HCT116 (cell line): Measurements from ENCODE around the gene SELE. TPM values are rescaled to one million over a fixed set of nuclear protein-coding genes. Genes with fewer than 3 reads are reported as not detected.

Experiments used
- ATAC-seq: fragments of 200-7000 bp; cut with Tn5 transposase; 2 replicates; pipeline ENCODE4 v1.9.1; 2020; ENCODE audit warnings: mild to moderate bottlenecking, moderate library complexity
- BruUV-seq: library from RNA; stranded (reverse); fragments of 400-500 nt; replicated peaks from 2 replicates; lab custom pipeline; 2021; lab: Mats Ljungman, UMichigan
- CTCF ChIA-PET: fragments of 300-600 bp; sonication (Branson Sonifier 250); formaldehyde crosslinking; loops from one replicate; lab custom pipeline; 2021; ENCODE audit warnings: antibody characterized with exemption; lab: Charles Lee
- POLR2A ChIA-PET: fragments of 300-600, 350-600 bp; sonication (Branson Sonifier 250); formaldehyde crosslinking; loops from one replicate; lab custom pipeline; 2021; ENCODE audit warnings: antibody characterized with exemption; lab: Charles Lee
- RAD21 ChIA-PET, 2 experiments: fragments of 300-600 bp; sonication (Branson Sonifier 250); formaldehyde crosslinking; loops; one replicate each; lab custom pipeline; 2023; ENCODE audit warnings: low total read pairs in 2 of 2; ENCODE audit not compliant: uncharacterized antibody in 2 of 2, unreplicated experiment in 2 of 2, low non-redundant PET in 1 of 2; lab: Charles Lee
- DNase-seq: peaks from one replicate; pipeline ENCODE4 v3.0.0-alpha.2; 2010; ENCODE audit warnings: low read depth, low spot score
- H2AFZ ChIP-seq: fragments of 200-600 bp; shearing (Covaris generic), sonication (generic); 2 replicates; pipeline ENCODE4 v1.6.1; 2017; ENCODE audit warnings: low read depth, mixed run types, mixed read lengths, antibody characterized with exemption, low read length; ENCODE audit not compliant: poor library complexity, severe bottlenecking
- H3K27ac ChIP-seq: 2 replicates; pipeline ENCODE4 v1.5.1; 2012; ENCODE audit warnings: low read depth, low read length
- H3K27me3 ChIP-seq: fragments of 200-600 bp; sonication (generic); 2 replicates; pipeline ENCODE4 v1.6.1; 2016; ENCODE audit warnings: mixed run types, low read length, mixed read lengths; ENCODE audit not compliant: insufficient read depth
- H3K36me3 ChIP-seq, 2 experiments: fragments of 200-500 bp in 1 of 2; fragments of 200-600 bp in 1 of 2; sonication (Bioruptor generic) in 1 of 2; sonication (generic) in 1 of 2; 2 replicates each; pipeline versions ENCODE4 v1.5.1 to v1.6.1; 2014 to 2016; ENCODE audit warnings: low read length in 2 of 2, inconsistent platforms in 1 of 2, mixed read lengths in 1 of 2, mixed run types in 1 of 2; ENCODE audit not compliant: insufficient read depth in 2 of 2, control insufficient read depth in 1 of 2
- H3K4me1 ChIP-seq, 2 experiments: fragments of 200-600 bp in 1 of 2; sonication (generic) in 1 of 2; 2 replicates each; pipeline versions ENCODE4 v1.5.1 to v1.6.1; 2012 to 2017; ENCODE audit warnings: low read length in 2 of 2, inconsistent platforms in 1 of 2, mild to moderate bottlenecking in 1 of 2, mixed read lengths in 1 of 2, mixed run types in 1 of 2, moderate library complexity in 1 of 2; ENCODE audit not compliant: insufficient read depth in 2 of 2, control insufficient read depth in 1 of 2
- H3K4me2 ChIP-seq: fragments of 200-600 bp; sonication (generic); 2 replicates; pipeline ENCODE4 v1.6.1; 2017; ENCODE audit warnings: mixed run types, low read length, mixed read lengths
- H3K4me3 ChIP-seq, 2 experiments: fragments of 200-600 bp in 1 of 2; sonication (generic) in 1 of 2; replicated peaks in 1 of 2; 2 replicates each; pipeline ENCODE4 v1.5.1; 2011 to 2016; ENCODE audit warnings: low read length in 2 of 2, control low read depth in 1 of 2, low read depth in 1 of 2, mild to moderate bottlenecking in 1 of 2, mixed read lengths in 1 of 2, mixed run types in 1 of 2
- H3K79me2 ChIP-seq: fragments of 200-600 bp; sonication (generic); 2 replicates; pipeline ENCODE4 v1.6.1; 2017; ENCODE audit warnings: mild to moderate bottlenecking, mixed run types, low read length, moderate library complexity, mixed read lengths; ENCODE audit not compliant: insufficient read depth
- H3K9ac ChIP-seq: fragments of 200-600 bp; sonication (generic); 2 replicates; pipeline ENCODE4 v1.6.1; 2016; ENCODE audit warnings: low read length, mixed read lengths
- H3K9me2 ChIP-seq: fragments of 200-600 bp; sonication (generic), shearing (Covaris generic); 2 replicates; pipeline ENCODE4 v1.6.1; 2017; ENCODE audit warnings: mixed run types, mild to moderate bottlenecking, moderate library complexity; ENCODE audit not compliant: insufficient read depth
- H3K9me3 ChIP-seq, 2 experiments: fragments of 200-500 bp in 1 of 2; fragments of 200-600 bp in 1 of 2; sonication (Bioruptor generic) in 1 of 2; sonication (generic) in 1 of 2; 2 replicates each; pipeline ENCODE4 v1.6.1; 2014 to 2017; ENCODE audit warnings: low read length in 2 of 2, mixed read lengths in 2 of 2, inconsistent platforms in 1 of 2, low read depth in 1 of 2, mild to moderate bottlenecking in 1 of 2, mixed run types in 1 of 2, moderate library complexity in 1 of 2; ENCODE audit not compliant: control insufficient read depth in 1 of 2, insufficient read depth in 1 of 2
- H4K20me1 ChIP-seq: fragments of 200-600 bp; sonication (generic), shearing (Covaris generic); 2 replicates; pipeline ENCODE4 v1.6.1; 2017; ENCODE audit warnings: mixed run types, mild to moderate bottlenecking, moderate library complexity; ENCODE audit not compliant: insufficient read depth
- CBX3 ChIP-seq: IDR thresholded peaks from 2 replicates; pipeline ENCODE4 v1.6.1; 2012; ENCODE audit warnings: low read depth
- EZH2phosphoT487 ChIP-seq: fragments of 200-600 bp; IDR thresholded peaks from 2 replicates; pipeline ENCODE4 v1.6.1; 2018; ENCODE audit warnings: antibody characterized with exemption, borderline replicate concordance
- POLR2A ChIP-seq: IDR thresholded peaks from 2 replicates; pipeline ENCODE4 v1.7.0; 2011; ENCODE audit warnings: borderline replicate concordance; ENCODE audit not compliant: insufficient read depth, insufficient read length; ENCODE audit errors: extremely low read depth
- POLR2AphosphoS5 ChIP-seq: IDR thresholded peaks from 2 replicates; pipeline ENCODE4 v1.6.1; 2011; ENCODE audit warnings: mild to moderate bottlenecking, low read depth, low read length, moderate library complexity
- RAD21 ChIP-seq: IDR thresholded peaks from 2 replicates; pipeline ENCODE4 v1.6.1; 2012; ENCODE audit warnings: low read depth, mild to moderate bottlenecking
- ZFX ChIP-seq: fragments of 450-650 bp; IDR thresholded peaks from 2 replicates; pipeline ENCODE4 v1.6.1; 2017
- intact Hi-C: fragments of 100-400 bp; cut with micrococcal nuclease; formaldehyde crosslinking; loops from 2 replicates; pipeline ENCODE4 v1.10.0; 2022
- total RNA-seq: library from RNA; stranded (reverse); gene quantifications from one replicate; pipeline ENCODE4 v1.2.1, GENCODE V29; 2021; ENCODE audit not compliant: unreplicated experiment
- TF ChIP-seq, protein P1 (sequence below): IDR thresholded peaks from 2 replicates; pipeline ENCODE4 v1.6.1; 2012
- TF ChIP-seq, protein P2 (sequence below): IDR thresholded peaks from 2 replicates; pipeline ENCODE4 v1.6.1; 2012; ENCODE audit warnings: low read depth

Gene SELE
- total RNA-seq, 1 experiment from 2014 or later, result not detected

DNA sequence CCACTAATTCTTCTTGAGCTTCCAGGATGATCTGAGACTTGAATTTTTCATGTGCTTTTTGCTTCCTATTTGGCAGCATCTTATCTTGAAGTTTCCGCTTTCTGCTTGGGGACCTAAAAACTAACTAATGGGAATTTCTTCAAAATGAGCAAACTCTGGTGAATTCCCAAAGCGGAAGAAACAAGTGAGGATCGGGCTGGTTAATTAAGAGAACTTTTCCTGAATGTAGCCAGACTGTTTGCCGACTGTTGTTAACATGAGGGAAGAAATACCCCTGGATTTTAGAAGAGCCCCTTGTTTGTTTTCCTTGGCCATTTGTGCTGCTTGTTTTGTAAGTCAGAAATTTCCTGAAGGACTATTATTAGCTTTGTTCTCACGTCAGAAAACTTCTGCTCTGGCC is 6.1 kb upstream of the SELE start:
- ChIA-PET CTCF (no interaction called here), POLR2A (no interaction called here), RAD21 (no interaction called here)
- Histone ChIP-seq H3K4me1 (peaks cover 0 to 3% of the 10 kb centered on the region in 2 experiments; a peak in 1 of 4 replicates), H3K79me2 (no peaks in the 10 kb centered on the region), H3K4me2 (no peak overlapping the region), H3K4me3 (no peak overlapping the region), H2AFZ (no peak overlapping the region), H3K36me3 (no peaks in the 10 kb centered on the region), H3K9me2 (no peaks in the 10 kb centered on the region), H3K9ac (no peak overlapping the region), H4K20me1 (no peaks in the 10 kb centered on the region), H3K27ac (no peak overlapping the region), H3K9me3 (no peaks in the 10 kb centered on the region), H3K27me3 (no peaks in the 10 kb centered on the region)
- intact Hi-C loops, result no loop called here
- TF ChIP-seq CBX3 (no peak), EZH2phosphoT487 (no peak), ZFX (no peak), POLR2AphosphoS5 (no peak), RAD21 (no peak), POLR2A (no peak)
- TF ChIP-seq, protein P1, sequence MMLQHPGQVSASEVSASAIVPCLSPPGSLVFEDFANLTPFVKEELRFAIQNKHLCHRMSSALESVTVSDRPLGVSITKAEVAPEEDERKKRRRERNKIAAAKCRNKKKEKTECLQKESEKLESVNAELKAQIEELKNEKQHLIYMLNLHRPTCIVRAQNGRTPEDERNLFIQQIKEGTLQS, result no peak
- TF ChIP-seq, protein P2, sequence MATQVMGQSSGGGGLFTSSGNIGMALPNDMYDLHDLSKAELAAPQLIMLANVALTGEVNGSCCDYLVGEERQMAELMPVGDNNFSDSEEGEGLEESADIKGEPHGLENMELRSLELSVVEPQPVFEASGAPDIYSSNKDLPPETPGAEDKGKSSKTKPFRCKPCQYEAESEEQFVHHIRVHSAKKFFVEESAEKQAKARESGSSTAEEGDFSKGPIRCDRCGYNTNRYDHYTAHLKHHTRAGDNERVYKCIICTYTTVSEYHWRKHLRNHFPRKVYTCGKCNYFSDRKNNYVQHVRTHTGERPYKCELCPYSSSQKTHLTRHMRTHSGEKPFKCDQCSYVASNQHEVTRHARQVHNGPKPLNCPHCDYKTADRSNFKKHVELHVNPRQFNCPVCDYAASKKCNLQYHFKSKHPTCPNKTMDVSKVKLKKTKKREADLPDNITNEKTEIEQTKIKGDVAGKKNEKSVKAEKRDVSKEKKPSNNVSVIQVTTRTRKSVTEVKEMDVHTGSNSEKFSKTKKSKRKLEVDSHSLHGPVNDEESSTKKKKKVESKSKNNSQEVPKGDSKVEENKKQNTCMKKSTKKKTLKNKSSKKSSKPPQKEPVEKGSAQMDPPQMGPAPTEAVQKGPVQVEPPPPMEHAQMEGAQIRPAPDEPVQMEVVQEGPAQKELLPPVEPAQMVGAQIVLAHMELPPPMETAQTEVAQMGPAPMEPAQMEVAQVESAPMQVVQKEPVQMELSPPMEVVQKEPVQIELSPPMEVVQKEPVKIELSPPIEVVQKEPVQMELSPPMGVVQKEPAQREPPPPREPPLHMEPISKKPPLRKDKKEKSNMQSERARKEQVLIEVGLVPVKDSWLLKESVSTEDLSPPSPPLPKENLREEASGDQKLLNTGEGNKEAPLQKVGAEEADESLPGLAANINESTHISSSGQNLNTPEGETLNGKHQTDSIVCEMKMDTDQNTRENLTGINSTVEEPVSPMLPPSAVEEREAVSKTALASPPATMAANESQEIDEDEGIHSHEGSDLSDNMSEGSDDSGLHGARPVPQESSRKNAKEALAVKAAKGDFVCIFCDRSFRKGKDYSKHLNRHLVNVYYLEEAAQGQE, result no peak
- DNase-seq (no peak), ATAC-seq (no peak)
- BruUV-seq, result no TSS peak
